NCI-H2227 (cell line): ENCODE results near the gene SBNO2.

Experiments
- DNase-seq: peaks from one replicate; lab custom pipeline; 2025; ENCODE audit not compliant: unreplicated experiment; lab: John Stamatoyannopoulos, UW

SBNO2 gene

DNA sequence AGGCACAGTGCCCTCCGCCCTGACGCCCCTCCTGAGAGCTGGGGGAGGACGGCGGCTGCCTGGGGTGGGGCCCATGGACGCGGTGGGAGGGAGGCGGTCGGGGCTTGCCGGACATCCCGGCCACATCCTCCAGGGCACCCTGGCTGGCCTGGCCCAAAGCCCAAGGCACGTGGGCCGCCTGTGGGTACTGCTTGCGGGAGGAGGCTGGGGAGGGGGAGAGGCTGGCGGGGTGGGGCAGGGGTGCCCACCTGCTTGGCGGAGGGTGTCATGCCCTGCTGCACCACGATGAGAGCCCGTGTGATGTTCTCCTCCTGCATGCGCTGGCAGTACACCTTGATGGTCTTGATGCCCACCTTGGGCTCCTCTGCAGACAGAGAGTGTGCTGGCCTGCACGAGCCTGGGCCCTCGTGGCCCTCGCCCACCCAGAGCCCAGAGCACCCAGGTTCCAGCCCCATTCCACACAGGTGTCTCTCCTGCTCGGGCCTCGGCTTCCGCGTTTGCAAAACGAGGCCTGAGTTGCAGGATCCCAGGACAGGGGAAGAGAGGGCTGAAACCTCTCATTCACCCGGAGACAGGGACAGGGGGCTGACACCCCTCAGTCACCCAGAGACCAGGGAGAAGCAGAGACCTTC lies 82.4 kb downstream of the SBNO2 start:
- DNase-seq: no peak

GRCh38 chr19:1090731-1091543 lies 83.1 kb downstream of the SBNO2 start:
- DNase-seq: no peak

- DNase-seq: no peak
These were observed 84.2 kb downstream of the SBNO2 start for GRCh38 chr19:1089891-1090290.

GRCh38 chr19:1089126-1089771 lies 84.8 kb downstream of the SBNO2 start:
- no peak for DNase-seq

GRCh38 chr19:1088416-1089010 lies 85.6 kb downstream of the SBNO2 start:
- no peak for DNase-seq

- DNase-seq: no peak
These were observed 86.2 kb downstream of the SBNO2 start for GRCh38 chr19:1087813-1088415.

DNA sequence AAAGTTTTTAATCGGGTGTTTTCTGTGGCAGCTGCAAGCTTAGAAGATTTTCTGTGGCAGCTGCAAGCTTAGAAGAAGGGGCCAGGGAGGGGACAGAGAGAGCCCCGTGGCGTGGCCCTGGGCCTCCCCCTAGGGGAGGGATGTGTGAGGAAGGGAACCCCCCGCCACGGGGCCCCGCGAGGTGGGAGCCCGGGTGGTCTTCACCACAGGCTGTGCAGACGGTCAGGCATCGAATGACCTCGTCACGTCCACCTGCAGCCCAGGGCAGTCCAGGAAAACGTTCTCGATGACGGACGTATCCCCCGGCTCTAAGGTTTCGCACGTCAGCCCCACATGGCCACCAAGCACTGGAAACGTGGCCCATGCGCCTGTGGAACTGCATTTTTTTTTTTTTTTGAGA lies 87.5 kb downstream of the SBNO2 start:
- DNase-seq: no peak

DNA sequence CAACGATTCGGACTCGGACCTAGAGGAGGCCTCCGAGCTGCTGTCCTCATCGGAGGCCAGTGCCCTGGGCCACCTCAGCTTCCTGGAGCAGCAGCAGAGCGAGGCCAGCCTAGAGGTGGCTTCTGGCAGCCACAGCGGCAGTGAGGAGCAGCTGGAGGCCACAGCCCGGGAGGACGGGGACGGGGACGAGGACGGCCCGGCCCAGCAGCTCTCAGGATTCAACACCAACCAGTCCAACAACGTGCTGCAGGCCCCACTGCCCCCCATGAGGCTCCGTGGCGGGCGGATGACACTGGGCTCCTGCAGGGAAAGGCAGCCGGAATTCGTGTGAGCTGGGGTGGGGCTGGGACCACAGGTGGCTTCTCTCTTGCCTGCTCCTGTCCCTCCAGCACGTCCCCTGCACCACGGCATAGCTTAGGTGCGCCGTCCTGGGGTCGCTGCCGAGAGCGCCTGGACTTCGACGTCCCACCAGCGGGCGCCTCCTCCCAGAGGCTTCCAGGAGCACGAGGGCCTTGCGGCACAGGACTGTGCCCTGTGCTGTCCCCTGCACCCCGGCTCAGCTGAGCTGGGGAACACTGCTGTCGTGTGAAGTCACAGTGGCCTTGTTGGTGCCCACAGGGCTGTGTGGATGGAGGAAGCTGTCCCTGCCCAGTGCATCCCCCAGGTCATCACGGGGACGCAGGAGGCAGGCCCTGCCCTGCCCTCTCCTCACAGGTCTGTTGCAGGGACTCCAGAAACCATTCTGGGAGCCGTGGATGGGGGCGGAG lies 88.2 kb downstream of the SBNO2 start:
- DNase-seq: no peak

DNA sequence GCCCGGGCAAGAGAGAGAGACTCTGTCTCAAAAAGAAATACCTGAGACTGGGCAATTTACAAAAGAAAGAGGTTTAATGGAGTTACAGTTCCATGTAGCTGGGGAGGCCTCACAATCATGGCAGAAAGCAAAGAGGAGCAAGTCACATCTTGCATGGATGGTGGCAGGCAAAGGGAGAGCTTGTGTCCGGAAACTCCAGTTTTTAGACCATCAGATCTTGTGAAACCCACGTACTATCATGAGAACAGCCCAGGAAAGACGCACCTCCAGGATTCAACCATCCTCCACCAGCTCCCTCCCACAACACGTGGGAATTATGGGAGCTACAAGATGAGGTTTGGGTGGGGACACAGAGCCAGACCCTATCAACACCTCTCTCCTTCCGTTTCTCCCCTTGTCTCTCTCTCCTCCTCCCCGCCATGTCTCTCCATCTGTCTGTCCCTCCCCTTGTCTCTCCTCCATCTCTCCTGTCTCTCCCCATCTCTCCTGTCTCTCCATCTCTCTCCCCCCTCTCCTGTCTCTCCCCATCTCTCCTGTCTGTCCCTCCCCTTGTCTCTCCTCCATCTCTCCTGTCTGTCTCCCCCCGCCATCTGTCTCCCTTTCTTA lies 88.9 kb downstream of the SBNO2 start:
- no peak for DNase-seq

- no peak for DNase-seq
These were observed 89.8 kb downstream of the SBNO2 start for GRCh38 chr19:1084024-1084868.

- DNase-seq: no peak
These were observed 90.9 kb downstream of the SBNO2 start for GRCh38 chr19:1082928-1083816.

GRCh38 chr19:1082165-1082927 lies 91.7 kb downstream of the SBNO2 start:
- peak; percentile 81 for DNase-seq

DNA sequence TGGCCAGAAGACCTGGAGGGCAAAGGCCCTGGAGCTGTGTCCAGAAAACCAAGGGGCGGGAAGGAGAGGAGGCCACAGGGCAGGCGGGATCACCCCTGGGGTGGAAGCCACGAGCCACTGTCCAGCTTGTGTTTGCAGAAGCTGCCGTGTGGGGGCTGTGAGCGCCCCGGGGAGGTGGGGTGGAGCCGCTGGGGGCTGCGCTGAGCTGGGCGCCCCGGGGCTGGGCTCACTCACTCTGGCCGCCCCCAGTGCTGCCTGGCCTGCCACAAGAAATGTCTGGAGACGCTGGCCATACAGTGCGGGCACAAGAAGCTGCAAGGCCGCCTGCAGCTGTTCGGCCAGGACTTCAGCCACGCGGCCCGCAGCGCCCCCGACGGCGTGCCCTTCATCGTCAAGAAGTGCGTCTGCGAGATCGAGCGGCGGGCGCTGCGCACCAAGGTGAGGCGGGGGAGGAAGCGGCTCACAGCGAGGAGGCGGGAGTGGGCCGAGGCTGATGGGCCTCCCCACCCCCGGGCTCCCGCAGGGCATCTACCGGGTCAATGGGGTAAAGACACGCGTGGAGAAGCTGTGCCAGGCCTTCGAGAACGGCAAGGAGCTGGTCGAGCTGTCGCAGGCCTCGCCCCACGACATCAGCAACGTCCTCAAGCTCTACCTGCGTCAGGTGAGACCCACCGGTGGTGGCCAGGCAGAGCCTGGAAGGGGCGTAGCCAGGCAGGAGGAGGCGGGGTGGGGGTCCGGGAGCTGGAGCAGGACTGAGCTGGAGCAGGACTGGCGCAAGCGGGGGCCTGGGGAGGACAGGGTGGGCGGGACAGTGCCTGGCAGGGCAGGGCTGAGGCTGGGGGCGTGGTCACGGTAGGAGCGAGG lies 92.5 kb downstream of the SBNO2 start:
- DNase-seq: no peak

- no peak for DNase-seq
These were observed 93.5 kb downstream of the SBNO2 start for GRCh38 chr19:1080360-1081161.

DNA sequence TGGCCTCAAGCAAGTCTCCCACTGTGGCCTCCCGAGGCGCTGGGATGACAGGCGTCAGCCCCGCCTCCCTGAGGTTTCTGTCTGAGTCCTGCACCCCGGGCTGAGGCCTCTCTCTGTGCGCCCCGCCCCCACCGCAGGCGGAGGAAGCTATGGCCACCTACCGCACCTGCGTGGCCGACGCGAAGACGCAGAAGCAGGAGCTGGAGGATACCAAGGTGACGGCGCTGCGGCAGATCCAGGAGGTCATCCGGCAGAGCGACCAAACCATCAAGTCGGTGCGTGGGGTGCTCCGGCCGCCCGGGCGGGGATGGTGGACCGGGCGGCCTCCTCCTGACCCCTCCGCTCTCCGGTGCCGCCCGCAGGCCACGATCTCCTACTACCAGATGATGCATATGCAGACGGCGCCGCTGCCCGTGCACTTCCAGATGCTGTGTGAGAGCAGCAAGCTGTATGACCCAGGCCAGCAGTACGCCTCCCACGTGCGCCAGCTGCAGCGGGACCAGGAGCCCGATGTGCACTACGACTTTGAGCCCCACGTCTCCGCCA lies 94.4 kb downstream of the SBNO2 start:
- DNase-seq: no peak

GRCh38 chr19:1076951-1077350 lies 97.1 kb downstream of the SBNO2 start:
- DNase-seq: no peak
